ENCODE results near the gene CADPS.
A peak's percentile ranks its signal among the peaks of the same experiment; 100 is the strongest.

Gene CADPS

DNA sequence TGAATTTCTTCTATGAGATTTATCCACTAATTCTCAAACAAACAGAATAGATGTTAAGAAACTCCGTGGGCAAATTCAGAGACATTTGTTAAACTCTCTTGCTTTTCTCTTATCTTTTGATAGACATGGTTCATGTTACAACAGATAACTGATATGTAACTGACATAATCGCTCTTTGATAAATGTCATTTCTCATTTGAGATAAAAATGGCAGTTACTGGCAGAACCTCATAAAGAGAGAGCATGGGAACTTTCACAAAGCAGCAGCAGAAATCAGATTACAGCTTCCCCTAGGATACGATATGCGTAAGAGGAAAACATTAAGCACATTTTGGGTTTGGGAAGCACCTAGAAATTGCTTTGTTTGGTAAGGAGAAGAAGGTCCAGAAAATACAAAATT, 126.1 kb downstream of the CADPS start:
- DNase-seq (ENCODE audit: low spot score): no peak

GRCh38 chr3:62737449-62737848, 137.8 kb downstream of the CADPS start:
- DNase-seq (ENCODE audit: low spot score): no peak

- DNase-seq (ENCODE audit: low spot score): no peak
Measured at GRCh38 chr3:62735510-62735909, 139.7 kb downstream of the CADPS start.

DNA sequence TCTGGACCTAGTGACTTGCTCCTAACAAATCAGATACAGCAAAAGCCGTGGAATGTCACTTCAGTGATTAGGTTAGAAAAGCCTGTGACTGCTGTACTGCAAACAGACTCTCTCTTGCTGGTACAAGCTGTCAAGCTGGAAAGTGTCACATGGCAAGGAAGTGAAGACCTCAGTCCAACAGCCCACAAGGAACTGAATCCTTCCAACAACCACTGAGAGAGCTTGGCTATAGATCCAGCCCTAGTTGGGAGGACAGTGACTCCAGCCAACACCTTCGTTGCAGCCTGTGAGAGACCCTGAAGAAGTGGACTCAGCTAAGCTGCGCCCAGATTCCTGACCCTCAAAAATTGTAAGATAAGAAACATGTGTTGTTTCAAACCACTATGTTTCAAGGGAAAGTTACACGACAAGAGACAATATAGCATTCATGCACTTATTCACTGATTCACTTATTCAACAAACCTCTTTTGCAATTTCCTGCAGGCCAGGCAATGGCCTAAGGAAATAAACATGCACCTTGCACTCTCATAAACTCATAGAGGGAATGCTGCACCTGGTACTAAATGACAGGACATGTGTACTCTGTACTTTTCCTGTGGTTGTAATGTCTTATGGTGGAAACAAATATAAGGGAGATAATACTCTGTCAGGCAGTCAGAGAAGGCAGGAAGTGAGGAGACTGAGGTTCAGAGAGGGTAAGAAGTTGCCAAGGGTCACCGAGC, 142.9 kb downstream of the CADPS start:
- no peak for DNase-seq (ENCODE audit: low spot score)

- DNase-seq (ENCODE audit: low spot score): no peak
Measured at GRCh38 chr3:62727981-62728380, 147.2 kb downstream of the CADPS start.

DNA sequence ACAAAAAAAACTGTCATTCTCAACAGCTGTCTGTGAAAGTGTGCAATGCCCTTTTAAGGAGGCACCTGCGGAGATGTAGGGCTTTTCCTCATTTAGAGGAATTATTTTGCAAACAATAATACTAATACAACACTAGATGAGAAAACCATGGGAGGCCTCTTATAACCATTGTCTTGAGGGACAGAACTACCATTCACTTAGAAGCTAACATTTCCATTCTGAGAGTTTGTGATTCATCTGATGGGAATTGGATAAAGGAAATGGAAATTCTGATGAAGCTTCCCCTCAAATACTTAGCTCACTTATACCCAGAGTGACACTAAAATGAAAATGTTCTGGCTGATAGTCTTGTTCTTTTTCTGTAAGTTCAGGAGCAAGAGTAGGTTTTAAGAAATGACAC, 147.7 kb downstream of the CADPS start:
- DNase-seq (ENCODE audit: low spot score): peak; percentile 54

DNA sequence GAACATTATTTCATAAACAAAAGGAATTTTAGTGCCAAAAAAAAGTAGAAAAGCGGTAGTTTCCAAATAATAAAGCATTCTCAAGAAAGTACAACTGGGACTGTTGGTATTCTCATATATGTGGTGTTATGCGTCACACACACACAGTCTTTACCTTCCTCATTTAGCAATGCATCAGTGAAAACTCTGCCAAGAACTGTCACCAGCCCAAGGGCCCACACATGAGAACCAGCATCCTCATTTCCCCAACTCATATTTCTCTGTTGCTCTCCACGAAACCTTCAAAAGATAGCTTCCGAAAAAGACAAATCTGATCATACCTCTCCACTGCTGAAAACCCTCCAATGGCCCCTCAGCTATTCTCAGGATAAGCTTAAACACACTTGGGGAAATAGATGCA, 150.7 kb downstream of the CADPS start:
- no peak for DNase-seq (ENCODE audit: low spot score)

- DNase-seq (ENCODE audit: low spot score): no peak
Measured at GRCh38 chr3:62723914-62724217, 151.3 kb downstream of the CADPS start.

DNA sequence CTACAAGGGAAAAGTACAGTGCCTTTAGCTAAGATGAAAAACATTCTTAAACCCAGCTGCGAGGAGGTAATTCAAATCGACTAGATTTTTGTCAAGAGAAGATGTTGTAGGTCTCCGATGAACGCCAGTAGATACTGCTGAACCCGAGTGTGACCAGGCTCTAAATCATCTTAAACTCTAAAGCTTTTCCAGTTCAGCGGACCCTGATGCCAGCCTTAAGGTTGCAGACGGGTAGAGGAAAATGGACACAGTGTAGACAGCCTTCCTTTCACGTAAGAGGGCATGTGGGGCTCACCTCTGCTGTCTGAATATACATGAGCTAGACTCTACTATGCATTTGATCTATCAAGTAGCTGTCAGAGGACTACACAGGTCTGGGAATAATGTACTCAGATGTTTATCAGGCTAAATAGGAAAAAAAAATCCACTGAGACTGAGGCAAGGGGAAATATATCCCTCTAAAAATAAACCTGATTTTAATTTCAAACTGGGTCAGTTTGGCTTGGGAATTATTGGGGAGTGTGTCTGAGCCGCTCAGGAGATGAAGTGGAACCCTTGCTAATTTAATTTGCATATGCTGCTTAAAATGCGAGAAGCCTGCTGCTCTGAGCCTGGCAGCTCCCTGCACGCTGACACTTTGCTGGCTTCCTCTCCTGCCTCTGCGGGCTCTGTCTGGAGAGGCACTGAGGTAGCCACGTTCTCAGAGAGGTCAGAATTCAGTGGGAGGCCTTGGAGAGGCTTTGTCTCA, 151.9 kb downstream of the CADPS start:
- no peak for DNase-seq (ENCODE audit: low spot score)

- no peak for DNase-seq (ENCODE audit: low spot score)
Measured at GRCh38 chr3:62722344-62722743, 152.9 kb downstream of the CADPS start.

GRCh38 chr3:62718515-62719320, 156.5 kb downstream of the CADPS start:
- peak; percentile 82 for DNase-seq (ENCODE audit: low spot score)

DNA sequence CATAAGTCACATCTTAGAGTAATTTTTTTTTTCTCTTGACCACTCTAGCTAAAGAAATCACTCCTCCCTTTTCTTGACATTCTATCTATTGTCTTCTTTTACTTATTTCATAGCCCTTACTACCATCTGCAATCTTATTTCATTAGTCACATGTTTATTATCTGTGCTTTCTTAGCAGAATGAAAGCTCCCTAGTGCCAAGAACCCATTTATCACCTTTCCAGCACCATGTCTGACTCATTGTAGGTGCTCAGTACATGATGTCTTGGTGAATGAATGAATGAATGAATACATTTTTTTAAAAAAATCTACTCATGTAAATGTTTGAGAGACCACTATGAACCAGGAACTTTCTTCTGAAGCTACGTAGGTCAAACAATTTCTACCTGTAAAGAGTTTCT, 157.2 kb downstream of the CADPS start:
- DNase-seq (ENCODE audit: low spot score): no peak

DNA sequence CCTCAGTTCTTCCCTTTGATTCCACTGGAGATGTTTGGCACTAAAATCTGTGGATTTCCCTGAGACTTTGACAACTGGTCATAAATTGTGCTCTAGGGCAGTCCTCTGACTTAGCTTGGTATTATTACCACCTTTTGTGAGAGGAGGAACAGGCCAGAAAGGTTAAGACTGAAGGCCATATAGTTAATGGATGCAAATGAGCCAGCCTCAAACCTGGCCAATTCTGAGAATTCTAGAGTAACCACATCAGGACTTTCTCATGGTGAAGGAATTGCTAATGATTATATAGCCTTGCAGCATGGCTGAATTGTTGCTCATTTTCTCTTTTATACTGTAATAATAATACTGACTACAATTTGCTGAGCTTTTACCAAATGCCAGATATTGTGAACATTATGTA, 162.5 kb downstream of the CADPS start:
- DNase-seq (ENCODE audit: low spot score): no peak

DNA sequence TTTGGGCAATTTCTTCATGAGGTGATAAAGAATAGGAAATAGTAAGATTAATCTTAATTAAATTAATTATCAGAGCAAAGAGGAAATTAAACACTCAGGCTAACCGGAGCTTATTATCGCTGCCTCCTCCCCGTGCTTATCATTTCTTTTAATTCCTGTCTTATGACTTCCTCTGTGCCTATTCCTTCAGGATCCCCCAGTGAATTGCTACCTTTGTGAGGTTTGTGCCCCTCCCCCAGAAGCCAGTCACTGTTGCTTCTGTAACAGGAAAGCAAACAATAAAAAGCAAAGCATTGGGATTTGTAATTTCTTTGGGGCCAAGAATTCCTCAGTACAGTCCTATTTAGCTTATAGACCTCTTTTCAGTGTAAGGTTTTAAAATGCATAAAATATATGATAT, 164.5 kb downstream of the CADPS start:
- peak; percentile 79 for DNase-seq (ENCODE audit: low spot score)

GRCh38 chr3:62708638-62709373, 166.4 kb downstream of the CADPS start:
- DNase-seq (ENCODE audit: low spot score): no peak

GRCh38 chr3:62705721-62706120, 169.5 kb downstream of the CADPS start:
- DNase-seq (ENCODE audit: low spot score): no peak

DNA sequence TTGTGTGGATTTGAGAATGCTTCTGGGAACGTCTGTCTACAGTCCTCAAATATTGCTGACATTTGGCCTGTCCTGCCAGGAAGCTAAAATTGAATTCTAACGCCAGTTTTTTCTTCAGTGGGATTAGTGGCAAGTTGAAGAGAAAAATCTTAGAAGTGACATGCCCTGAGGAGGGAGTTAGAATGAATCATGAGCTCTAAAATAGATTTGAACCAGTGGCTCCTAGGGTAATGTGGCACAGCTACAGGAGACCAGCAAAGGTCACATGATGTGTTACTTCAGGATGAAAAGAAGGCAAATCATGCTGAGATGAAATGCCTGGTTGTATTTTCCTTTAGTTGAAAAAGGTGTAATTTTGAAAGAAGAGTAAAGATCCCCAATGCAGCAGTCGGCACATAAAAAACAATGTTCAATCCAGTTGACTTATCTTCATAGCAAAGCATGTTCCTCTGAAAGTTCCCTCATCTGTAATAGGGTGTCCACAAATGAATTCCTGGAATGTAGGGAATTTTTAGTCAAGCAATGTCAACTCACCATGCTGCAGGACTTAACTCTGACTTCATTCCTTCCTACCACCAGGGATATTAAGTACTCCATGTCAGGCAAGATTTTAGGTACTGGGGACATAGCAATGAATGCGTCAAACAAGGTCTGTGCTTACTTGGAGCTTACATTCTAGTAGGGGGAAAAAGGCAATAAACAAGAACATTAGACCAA, 171.6 kb downstream of the CADPS start:
- DNase-seq (ENCODE audit: low spot score): no peak

DNA sequence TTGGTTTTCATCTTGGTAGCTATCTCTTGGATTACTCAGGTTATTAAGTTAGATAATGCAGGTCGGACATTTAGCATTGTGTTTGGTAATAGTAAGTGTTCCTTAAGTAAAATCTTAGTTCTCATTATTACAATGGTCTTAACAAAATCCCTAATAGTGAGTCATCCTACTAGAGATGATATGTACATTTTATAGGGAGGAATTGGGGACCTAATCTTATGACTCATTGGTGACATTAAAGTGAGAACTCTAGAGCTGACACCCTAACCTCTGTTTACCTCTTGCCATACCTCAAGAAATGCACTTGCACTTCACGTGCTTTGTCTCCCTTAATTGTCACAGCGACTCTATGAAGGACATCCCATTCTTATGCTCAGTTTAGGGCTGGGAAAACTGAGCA, 174.9 kb downstream of the CADPS start:
- DNase-seq (ENCODE audit: low spot score): no peak

DNA sequence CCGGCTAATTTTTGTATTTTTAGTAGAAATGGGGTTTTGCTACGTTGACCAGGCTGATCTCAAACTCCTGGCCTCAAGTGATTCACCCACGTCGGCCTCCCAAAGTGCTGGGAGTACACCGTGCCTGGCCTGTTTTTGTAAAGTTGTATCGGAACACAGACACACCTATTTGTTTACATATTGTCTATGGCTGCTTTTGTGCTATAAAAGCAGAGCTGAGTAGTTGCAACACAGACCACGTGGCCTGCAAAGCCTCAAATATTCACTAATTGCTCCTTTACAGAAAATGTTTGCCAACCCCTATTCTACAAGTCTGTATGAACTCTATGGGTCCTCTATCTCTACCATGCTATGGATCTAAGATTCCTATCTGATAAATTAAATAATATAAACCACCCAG, 175.5 kb downstream of the CADPS start:
- DNase-seq (ENCODE audit: low spot score): no peak

- no peak for DNase-seq (ENCODE audit: low spot score)
Measured at GRCh38 chr3:62696011-62696410, 179.2 kb downstream of the CADPS start.

DNA sequence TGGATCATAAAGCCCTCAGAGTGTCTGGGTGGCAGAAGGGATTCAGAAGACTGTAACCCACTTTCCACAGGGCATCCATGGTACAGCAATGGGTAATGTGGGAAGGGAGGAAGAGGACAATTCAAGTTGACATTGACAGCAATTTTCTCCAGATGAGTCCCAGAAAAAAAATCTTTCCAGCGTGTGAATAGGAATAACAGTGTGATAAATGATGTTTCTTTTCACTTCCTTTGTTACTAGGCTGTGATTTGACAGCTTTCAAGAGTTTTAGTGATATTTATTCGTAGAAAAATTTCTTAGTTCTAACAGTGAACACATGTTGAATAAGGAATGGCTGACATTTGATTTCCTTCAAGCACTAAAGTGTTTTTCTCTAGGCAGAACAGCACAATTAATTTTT, 186.4 kb downstream of the CADPS start:
- no peak for DNase-seq (ENCODE audit: low spot score)

DNA sequence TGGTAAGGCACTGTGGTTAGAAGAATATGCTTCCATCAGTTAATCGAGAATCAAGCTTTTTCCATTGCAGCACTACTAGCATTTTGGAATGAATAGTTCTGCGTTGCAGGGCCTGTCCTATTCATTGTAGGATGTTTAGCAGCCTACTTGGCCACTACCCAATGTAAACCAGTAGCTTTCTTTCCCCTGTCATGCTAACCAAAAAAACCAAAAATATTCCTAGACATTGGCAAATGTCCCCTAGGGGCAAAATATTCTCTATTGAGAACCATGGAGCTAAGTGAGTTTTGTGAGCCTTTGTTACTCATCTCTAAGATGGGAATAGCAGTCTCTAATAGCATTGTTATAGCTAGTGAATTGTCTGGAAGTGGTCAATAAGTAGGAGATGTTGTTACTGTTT, 187.2 kb downstream of the CADPS start:
- DNase-seq (ENCODE audit: low spot score): no peak

All from COLO829 (cell line).